Mesendoderm (in vitro differentiated cells): Measurements from ENCODE around the gene ZNF189.

Experiments
- DNase-seq: peaks from one replicate; pipeline ENCODE4 v3.0.0; 2013
- H2AK5ac ChIP-seq: 2 replicates; pipeline ENCODE4 v1.6.1; 2013; ENCODE audit warnings: low read length, inconsistent platforms
- H2BK120ac ChIP-seq: 2 replicates; pipeline ENCODE4 v1.6.1; 2013; ENCODE audit warnings: low read depth, mild to moderate bottlenecking, low read length, moderate library complexity, mixed read lengths
- H2BK15ac ChIP-seq: replicated peaks from 2 replicates; pipeline ENCODE4 v1.6.1; 2013; ENCODE audit warnings: low read depth, mild to moderate bottlenecking, moderate library complexity
- H2BK5ac ChIP-seq: 2 replicates; pipeline ENCODE4 v1.6.1; 2013; ENCODE audit warnings: low read length, inconsistent platforms
- H3K18ac ChIP-seq: 2 replicates; pipeline ENCODE4 v1.6.1; 2013; ENCODE audit warnings: mild to moderate bottlenecking, low read length, mixed read lengths
- H3K23ac ChIP-seq: one replicate; pipeline ENCODE4 v1.6.1; 2013; ENCODE audit warnings: low read length
- H3K27ac ChIP-seq: 2 replicates; pipeline ENCODE4 v1.5.1; 2013; ENCODE audit warnings: low read depth, mild to moderate bottlenecking, inconsistent platforms, low read length, moderate library complexity
- H3K27me3 ChIP-seq: 2 replicates; pipeline ENCODE4 v1.6.1; 2013; ENCODE audit warnings: low read length, control low read depth, mild to moderate bottlenecking, inconsistent platforms; ENCODE audit not compliant: insufficient read depth, poor library complexity
- H3K36me3 ChIP-seq: 2 replicates; pipeline ENCODE4 v1.6.1; 2013; ENCODE audit warnings: low read length, inconsistent platforms; ENCODE audit not compliant: control insufficient read depth, insufficient read depth
- H3K4ac ChIP-seq: one replicate; pipeline ENCODE4 v1.6.1; 2013; ENCODE audit warnings: low read depth, mild to moderate bottlenecking, low read length, moderate library complexity
- H3K4me1 ChIP-seq: 2 replicates; pipeline ENCODE4 v1.6.1; 2013; ENCODE audit warnings: low read depth, low read length, inconsistent platforms; ENCODE audit not compliant: control insufficient read depth
- H3K4me2 ChIP-seq: 2 replicates; pipeline ENCODE4 v1.6.1; 2013; ENCODE audit warnings: low read length
- H3K4me3 ChIP-seq: 2 replicates; pipeline ENCODE4 v1.5.1; 2013; ENCODE audit warnings: mild to moderate bottlenecking, low read length
- H3K56ac ChIP-seq: one replicate; pipeline ENCODE4 v1.6.1; 2013; ENCODE audit warnings: low read length
- H3K79me1 ChIP-seq: 2 replicates; pipeline ENCODE4 v1.6.1; 2013; ENCODE audit warnings: low read length, inconsistent platforms
- H3K79me2 ChIP-seq: 2 replicates; pipeline ENCODE4 v1.6.1; 2013; ENCODE audit warnings: mild to moderate bottlenecking, low read length; ENCODE audit not compliant: control insufficient read depth, insufficient read depth
- H3K9ac ChIP-seq: 2 replicates; pipeline ENCODE4 v1.6.1; 2013; ENCODE audit warnings: low read length, inconsistent platforms
- H4K5ac ChIP-seq: one replicate; pipeline ENCODE4 v1.6.1; 2013; ENCODE audit warnings: low read length
- H4K8ac ChIP-seq: one replicate; pipeline ENCODE4 v1.6.1; 2013; ENCODE audit warnings: low read depth, mild to moderate bottlenecking, control low read depth, low read length, moderate library complexity
- WGBS: extraction: QIAGEN DNeasy Blood & Tissue Kit; methylation state at CpG from one replicate; pipeline ENCODE4 v1.1.7; 2013; ENCODE audit warnings: low lambda C conversion rate, missing lambda C conversion rate; ENCODE audit not compliant: insufficient coverage; ENCODE audit errors: extremely low coverage; 5-methylcytosine and 5-hydroxymethylcytosine counted together

The ZNF189 gene

GRCh38 chr9:101403516-101404285 is 5.0 kb downstream of the ZNF189 start:
- DNase-seq = no peak
- Histone ChIP-seq H3K36me3 (peaks cover 6% of the 10 kb centered on the region), H3K4me3 (no peak overlapping the region)

DNA sequence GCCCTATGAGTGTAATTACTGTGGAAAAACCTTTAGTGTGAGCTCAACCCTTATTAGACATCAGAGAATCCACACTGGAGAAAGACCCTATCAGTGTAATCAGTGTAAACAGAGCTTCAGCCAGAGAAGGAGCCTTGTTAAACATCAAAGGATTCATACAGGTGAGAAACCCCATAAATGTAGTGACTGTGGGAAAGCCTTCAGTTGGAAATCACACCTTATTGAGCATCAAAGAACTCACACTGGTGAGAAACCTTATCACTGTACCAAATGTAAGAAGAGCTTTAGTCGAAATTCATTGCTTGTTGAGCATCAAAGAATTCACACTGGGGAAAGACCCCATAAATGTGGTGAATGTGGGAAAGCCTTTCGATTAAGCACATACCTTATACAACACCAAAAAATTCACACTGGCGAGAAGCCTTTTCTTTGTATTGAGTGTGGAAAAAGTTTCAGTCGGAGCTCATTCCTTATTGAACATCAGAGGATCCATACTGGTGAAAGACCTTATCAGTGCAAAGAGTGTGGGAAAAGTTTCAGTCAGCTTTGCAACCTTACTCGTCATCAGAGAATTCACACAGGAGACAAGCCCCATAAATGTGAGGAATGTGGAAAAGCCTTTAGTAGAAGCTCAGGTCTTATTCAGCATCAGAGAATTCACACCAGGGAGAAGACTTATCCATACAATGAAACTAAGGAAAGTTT is 9.9 kb downstream of the ZNF189 start:
- Histone ChIP-seq H4K5ac (no peak overlapping the region), H2BK120ac (no peak overlapping the region), H3K4me3 (peak overlapping the region; percentile 5), H3K4me2 (no peak overlapping the region), H3K27ac (no peak overlapping the region), H2AK5ac (no peak overlapping the region), H3K79me2 (no peaks in the 10 kb centered on the region), H3K4ac (no peak overlapping the region), H3K4me1 (no peaks in the 10 kb centered on the region), H3K79me1 (no peaks in the 10 kb centered on the region), H3K18ac (no peak overlapping the region), H3K56ac (no peak overlapping the region), H2BK5ac (no peak overlapping the region), H3K36me3 (peaks cover 10% of the 10 kb centered on the region), H3K23ac (no peak overlapping the region), H2BK15ac (no peak overlapping the region), H4K8ac (no peak overlapping the region), H3K27me3 (no peaks in the 10 kb centered on the region), H3K9ac (no peak overlapping the region)
- DNase-seq = peak; percentile 23
- no CpG with 5 or more reads among the region's 5 CpGs for WGBS

More at GRCh38 chr9:101403516-101404285, 5.0 kb downstream of the ZNF189 start:
- Histone ChIP-seq H3K9ac (no peak overlapping the region), H3K56ac (no peak overlapping the region), H3K4ac (no peak overlapping the region), H2AK5ac (no peak overlapping the region), H2BK120ac (no peak overlapping the region), H3K4me1 (peaks cover 6% of the 10 kb centered on the region), H3K18ac (no peak overlapping the region), H3K4me2 (no peak overlapping the region), H3K23ac (no peak overlapping the region), H4K5ac (no peak overlapping the region), H3K79me1 (peaks cover 5% of the 10 kb centered on the region), H2BK5ac (no peak overlapping the region), H3K27ac (no peak overlapping the region), H3K79me2 (peaks cover 8% of the 10 kb centered on the region), H2BK15ac (no peak overlapping the region), H3K27me3 (no peaks in the 10 kb centered on the region), H4K8ac (no peak overlapping the region)
- no CpG with 5 or more reads among the region's 9 CpGs for WGBS

- Histone ChIP-seq H3K27ac (no peak overlapping the region), H3K79me1 (no peaks in the 10 kb centered on the region), H3K27me3 (no peaks in the 10 kb centered on the region), H3K23ac (no peak overlapping the region), H3K4ac (no peak overlapping the region), H4K5ac (no peak overlapping the region), H3K79me2 (no peaks in the 10 kb centered on the region), H2BK5ac (no peak overlapping the region), H3K56ac (no peak overlapping the region), H3K9ac (no peak overlapping the region), H4K8ac (no peak overlapping the region), H3K18ac (no peak overlapping the region), H3K4me1 (no peaks in the 10 kb centered on the region), H2BK120ac (no peak overlapping the region), H2AK5ac (no peak overlapping the region), H3K4me3 (peak overlapping the region; percentile 36), H2BK15ac (no peak overlapping the region), H3K4me2 (no peak overlapping the region), H3K36me3 (peaks cover 10% of the 10 kb centered on the region)
- no CpG with 5 or more reads among the region's 4 CpGs for WGBS
- DNase-seq = peak; percentile 51
Measured at GRCh38 chr9:101409079-101409477, 10.4 kb downstream of the ZNF189 start.

- no peak overlapping the region for H3K4me3 ChIP-seq
- no peak overlapping the region for H3K18ac ChIP-seq
- no peak overlapping the region for H2BK5ac ChIP-seq
- H3K9ac ChIP-seq = no peak overlapping the region
- H3K27ac ChIP-seq = no peak overlapping the region
- no peaks in the 10 kb centered on the region for H3K79me2 ChIP-seq
- H2BK15ac ChIP-seq = no peak overlapping the region
- no peaks in the 10 kb centered on the region for H3K36me3 ChIP-seq
- H3K79me1 ChIP-seq = no peaks in the 10 kb centered on the region
- no peak overlapping the region for H3K4me2 ChIP-seq
- DNase-seq = no peak
- no peak overlapping the region for H4K5ac ChIP-seq
- no peaks in the 10 kb centered on the region for H3K4me1 ChIP-seq
- H2AK5ac ChIP-seq = no peak overlapping the region
- no peak overlapping the region for H3K56ac ChIP-seq
- no peak overlapping the region for H3K4ac ChIP-seq
- H4K8ac ChIP-seq = no peak overlapping the region
- H3K23ac ChIP-seq = no peak overlapping the region
- H3K27me3 ChIP-seq = peaks cover 2% of the 10 kb centered on the region
- no peak overlapping the region for H2BK120ac ChIP-seq
Measured at GRCh38 chr9:101414839-101415238, 16.2 kb downstream of the ZNF189 start.

- H3K4me3 ChIP-seq = no peak overlapping the region
- H3K56ac ChIP-seq = no peak overlapping the region
- H2BK120ac ChIP-seq = no peak overlapping the region
Measured at GRCh38 chr9:101415578-101415977, 16.9 kb downstream of the ZNF189 start.

DNA sequence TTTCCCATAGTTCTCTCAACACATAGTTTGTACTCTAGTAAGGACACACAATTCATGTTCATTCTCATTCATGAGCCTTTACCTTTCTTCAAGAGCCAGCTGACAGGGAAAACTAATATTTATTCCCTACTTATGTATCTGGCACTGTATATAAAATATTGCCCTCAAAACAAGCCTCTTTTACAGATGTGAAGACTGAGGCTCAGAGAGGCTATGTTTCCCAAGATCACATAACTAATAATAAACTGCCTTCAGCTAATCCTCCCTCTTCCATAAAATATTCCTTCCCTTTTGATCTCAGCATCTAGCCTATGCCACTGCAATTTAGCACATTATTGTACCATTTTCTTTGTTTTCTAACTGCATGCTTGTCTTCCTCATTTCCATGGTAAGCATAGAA is 18.7 kb downstream of the ZNF189 start:
- Histone ChIP-seq H3K4me3 (no peak overlapping the region), H3K27me3 (peaks cover 2% of the 10 kb centered on the region), H3K4ac (no peak overlapping the region), H3K4me1 (no peaks in the 10 kb centered on the region), H4K5ac (no peak overlapping the region), H3K4me2 (no peak overlapping the region), H3K9ac (no peak overlapping the region), H3K27ac (no peak overlapping the region), H2BK15ac (no peak overlapping the region), H3K23ac (no peak overlapping the region), H3K36me3 (no peaks in the 10 kb centered on the region), H3K56ac (no peak overlapping the region), H3K79me1 (no peaks in the 10 kb centered on the region), H3K79me2 (no peaks in the 10 kb centered on the region), H3K18ac (no peak overlapping the region), H4K8ac (no peak overlapping the region), H2BK120ac (no peak overlapping the region), H2BK5ac (no peak overlapping the region), H2AK5ac (no peak overlapping the region)
- no peak for DNase-seq

More at GRCh38 chr9:101415578-101415977, 16.9 kb downstream of the ZNF189 start:
- Histone ChIP-seq H3K9ac (no peak overlapping the region), H4K8ac (no peak overlapping the region), H3K27me3 (peaks cover 2% of the 10 kb centered on the region), H3K18ac (no peak overlapping the region), H3K27ac (no peak overlapping the region), H3K4ac (no peak overlapping the region), H2BK15ac (no peak overlapping the region), H3K79me1 (no peaks in the 10 kb centered on the region), H2BK5ac (no peak overlapping the region), H3K23ac (no peak overlapping the region), H3K36me3 (no peaks in the 10 kb centered on the region), H3K79me2 (no peaks in the 10 kb centered on the region), H2AK5ac (no peak overlapping the region), H3K4me1 (no peaks in the 10 kb centered on the region), H4K5ac (no peak overlapping the region), H3K4me2 (no peak overlapping the region)
- DNase-seq = no peak
